ENCODE results near the gene TSBP1. TPM values are rescaled to one million over a fixed set of nuclear protein-coding genes. Genes with fewer than 3 reads are reported as not detected.
A peak's percentile ranks its signal among the peaks of the same experiment; 100 is the strongest.

Gene TSBP1
- total and polyA plus RNA-seq, 8 donors: not detected

DNA sequence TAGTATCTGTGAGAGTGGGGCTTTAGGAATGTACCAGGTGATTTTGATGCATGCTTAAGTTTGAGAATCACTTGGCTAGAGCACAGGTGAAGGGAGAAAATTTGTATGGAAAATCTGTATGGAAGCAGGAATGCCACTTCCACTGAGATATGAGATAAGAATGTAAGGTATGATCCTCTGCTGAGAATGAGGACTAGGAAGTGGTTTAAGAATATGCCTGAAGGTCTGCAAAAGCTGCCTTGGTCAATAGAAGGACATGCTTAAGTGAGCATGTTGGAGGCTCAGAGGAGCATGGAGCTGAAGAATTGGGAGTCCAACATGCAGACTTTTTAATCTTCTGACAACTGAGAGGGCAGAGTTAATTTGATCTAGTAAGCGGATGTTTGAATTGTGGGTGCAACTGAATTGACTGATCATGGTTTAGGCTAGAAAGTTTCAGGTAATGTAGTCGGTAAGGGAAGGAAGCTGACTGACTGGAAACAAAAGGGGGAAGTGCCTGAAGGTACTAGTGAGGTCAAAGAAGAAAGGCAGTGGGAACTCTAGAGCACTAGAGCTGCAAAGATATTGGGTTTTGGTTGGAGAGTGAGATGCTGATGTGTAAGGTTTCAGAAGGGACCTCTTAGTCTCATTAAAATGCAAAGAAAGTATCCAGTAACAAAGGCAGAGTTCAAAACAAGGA lies 119.2 kb downstream of the TSBP1 start:
- H3K27me3 ChIP-seq: no peaks in the 10 kb centered on the region
- 26 to 64% (median 42%) methylated on average over 1 to 2 of the region's 2 CpGs for WGBS, 5 donors
- no peak overlapping the region for H3K4me3 ChIP-seq
- TF ChIP-seq POLR2A (IDR thresholded peaks at IDR 0.05) (no peak), EP300 (IDR thresholded peaks at IDR 0.05) (no peak), POLR2AphosphoS5 (IDR thresholded peaks at IDR 0.05) (no peak)
- TF ChIP-seq, protein P1, sequence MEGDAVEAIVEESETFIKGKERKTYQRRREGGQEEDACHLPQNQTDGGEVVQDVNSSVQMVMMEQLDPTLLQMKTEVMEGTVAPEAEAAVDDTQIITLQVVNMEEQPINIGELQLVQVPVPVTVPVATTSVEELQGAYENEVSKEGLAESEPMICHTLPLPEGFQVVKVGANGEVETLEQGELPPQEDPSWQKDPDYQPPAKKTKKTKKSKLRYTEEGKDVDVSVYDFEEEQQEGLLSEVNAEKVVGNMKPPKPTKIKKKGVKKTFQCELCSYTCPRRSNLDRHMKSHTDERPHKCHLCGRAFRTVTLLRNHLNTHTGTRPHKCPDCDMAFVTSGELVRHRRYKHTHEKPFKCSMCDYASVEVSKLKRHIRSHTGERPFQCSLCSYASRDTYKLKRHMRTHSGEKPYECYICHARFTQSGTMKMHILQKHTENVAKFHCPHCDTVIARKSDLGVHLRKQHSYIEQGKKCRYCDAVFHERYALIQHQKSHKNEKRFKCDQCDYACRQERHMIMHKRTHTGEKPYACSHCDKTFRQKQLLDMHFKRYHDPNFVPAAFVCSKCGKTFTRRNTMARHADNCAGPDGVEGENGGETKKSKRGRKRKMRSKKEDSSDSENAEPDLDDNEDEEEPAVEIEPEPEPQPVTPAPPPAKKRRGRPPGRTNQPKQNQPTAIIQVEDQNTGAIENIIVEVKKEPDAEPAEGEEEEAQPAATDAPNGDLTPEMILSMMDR (IDR thresholded peaks at IDR 0.05): no peak
- intact Hi-C loops (cut with DNase I; ENCODE audit: low total_unique reads): no loop called here
- no peaks in the 10 kb centered on the region for H3K36me3 ChIP-seq
- peaks cover 0 to 18% (median 4%) of the 10 kb centered on the region in 4 donors for H3K4me1 ChIP-seq
- DNase-seq: no peak
- H3K9me3 ChIP-seq: no peaks in the 10 kb centered on the region
- H3K27ac ChIP-seq: no peak overlapping the region

DNA sequence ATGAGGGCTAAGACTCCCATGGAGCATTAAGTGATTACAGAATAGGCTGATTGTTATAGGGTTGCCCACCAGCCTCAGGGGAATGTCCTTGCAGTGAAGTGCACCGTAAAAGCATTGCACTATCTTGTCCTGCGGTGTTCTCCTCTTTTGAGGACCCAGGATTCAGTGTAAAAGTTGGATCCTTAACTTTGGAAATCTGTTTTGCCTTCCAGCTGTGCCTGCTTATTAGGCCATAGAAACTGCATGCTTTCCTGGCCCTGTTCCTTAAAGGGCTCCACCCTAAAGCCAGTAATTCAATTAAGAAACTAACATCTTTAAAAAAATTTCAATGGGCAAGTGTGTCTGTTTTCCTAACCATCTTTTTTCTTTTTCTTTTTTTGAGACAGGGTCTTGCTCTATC lies 122.4 kb downstream of the TSBP1 start:
- no peaks in the 10 kb centered on the region for H3K27me3 ChIP-seq
- TF ChIP-seq POLR2AphosphoS5 (IDR thresholded peaks at IDR 0.05): no peak
- TF ChIP-seq EP300 (IDR thresholded peaks at IDR 0.05): no peak
- TF ChIP-seq POLR2A (IDR thresholded peaks at IDR 0.05): no peak
- TF ChIP-seq, protein P1 (IDR thresholded peaks at IDR 0.05): no peak
- no peaks in the 10 kb centered on the region for H3K9me3 ChIP-seq
- DNase-seq: no peak
- WGBS, 5 donors: 70 to 91% (median 89%) methylated on average over 2 of the region's 2 CpGs
- no peak overlapping the region for H3K27ac ChIP-seq
- no peaks in the 10 kb centered on the region for H3K36me3 ChIP-seq
- intact Hi-C loops (cut with DNase I; ENCODE audit: low total_unique reads): loop anchor here (10.0 kb wide), 1 partner anchor 166 kb away; no protein-coding TSS in a partner anchor
- H3K4me1 ChIP-seq: peaks cover 4 to 11% (median 9%) of the 10 kb centered on the region in 4 donors
- H3K4me3 ChIP-seq: no peak overlapping the region

DNA sequence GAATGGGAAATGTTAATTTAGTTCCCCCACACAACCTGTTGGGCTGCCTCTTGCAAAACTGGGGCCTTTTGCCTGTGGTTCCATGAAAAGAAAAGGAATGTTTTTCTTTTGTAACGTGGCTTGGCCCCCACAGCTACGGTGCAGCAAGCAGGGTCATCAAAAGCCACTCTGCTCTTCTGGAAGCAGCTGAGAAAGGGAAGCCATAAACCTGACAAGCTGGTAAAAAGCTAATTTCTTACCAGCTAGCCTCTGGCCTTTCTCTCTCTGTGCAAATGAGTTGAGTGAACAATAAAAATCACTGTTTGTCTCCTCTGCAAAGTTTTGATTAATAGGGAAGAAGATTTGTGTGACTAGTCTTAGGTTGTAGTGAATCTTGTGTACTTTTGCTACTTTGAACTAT lies 124.3 kb downstream of the TSBP1 start:
- Histone ChIP-seq H3K4me3 (no peak overlapping the region), H3K4me1 (peaks cover 4 to 10% (median 9%) of the 10 kb centered on the region in 4 donors), H3K9me3 (no peaks in the 10 kb centered on the region), H3K36me3 (no peaks in the 10 kb centered on the region), H3K27me3 (peaks cover 0 to 5% (median 4%) of the 10 kb centered on the region in 3 donors), H3K27ac (no peak overlapping the region)
- no peak for DNase-seq
- intact Hi-C loops (cut with DNase I; ENCODE audit: low total_unique reads): loop anchor here (10.0 kb wide), 1 partner anchor 167 kb away; no protein-coding TSS in a partner anchor
- no peak for TF ChIP-seq EP300 (IDR thresholded peaks at IDR 0.05)
- TF ChIP-seq, protein P1 (IDR thresholded peaks at IDR 0.05): no peak
- no peak for TF ChIP-seq POLR2AphosphoS5 (IDR thresholded peaks at IDR 0.05)
- TF ChIP-seq POLR2A (IDR thresholded peaks at IDR 0.05): no peak
- WGBS, 5 donors: 18 to 52% (median 31%) methylated on average over 2 of the region's 2 CpGs

DNA sequence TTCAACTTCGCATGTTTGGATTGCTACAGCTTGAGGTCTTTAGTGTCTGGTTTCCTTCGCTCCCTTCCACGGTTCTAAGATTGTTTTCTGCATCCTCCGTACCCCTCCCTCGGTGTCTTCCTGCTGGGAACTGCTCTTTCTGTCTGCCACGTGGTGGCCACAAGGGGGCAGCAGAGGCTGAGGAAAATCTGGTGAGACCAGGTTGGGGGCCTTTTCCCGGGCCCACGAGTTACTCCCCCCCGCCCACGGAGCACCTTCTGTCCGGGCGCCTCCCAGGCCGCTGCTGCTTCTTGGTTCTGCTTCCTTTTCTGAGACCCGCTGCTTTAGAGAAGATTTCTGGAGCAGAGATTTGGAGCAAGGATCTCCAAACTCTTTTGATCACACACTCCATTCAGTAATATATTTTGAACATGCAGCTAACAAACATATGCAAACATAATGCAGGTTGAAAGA lies 126.7 kb downstream of the TSBP1 start:
- peak overlapping the region in 1 of 4 donors; percentile 19 for H3K4me3 ChIP-seq
- DNase-seq: peak; percentile 71 to 92
- WGBS, 5 donors: 0 to 1% (median 1%) methylated on average over 14 of the region's 14 CpGs
- no peaks in the 10 kb centered on the region for H3K9me3 ChIP-seq
- peaks cover 4 to 10% (median 9%) of the 10 kb centered on the region in 4 donors for H3K4me1 ChIP-seq
- H3K27ac ChIP-seq: peak overlapping the region in 4 of 5 donors; percentile 55 to 68 (median 62)
- H3K36me3 ChIP-seq: no peaks in the 10 kb centered on the region
- intact Hi-C loops (cut with DNase I; ENCODE audit: low total_unique reads): loop anchor here (10.0 kb wide), 1 partner anchor 170 kb away; no protein-coding TSS in a partner anchor
- H3K27me3 ChIP-seq: peaks cover 0 to 5% (median 4%) of the 10 kb centered on the region in 3 donors
- no peak for TF ChIP-seq EP300 (IDR thresholded peaks at IDR 0.05)
- TF ChIP-seq, protein P1 (IDR thresholded peaks at IDR 0.05): peak in 5 of 7 experiments; percentile 83 to 93 (median 91)
- no peak for TF ChIP-seq POLR2A (IDR thresholded peaks at IDR 0.05)
- peak in 1 of 3 donors; percentile 45 for TF ChIP-seq POLR2AphosphoS5 (IDR thresholded peaks at IDR 0.05)
